ENCODE data around the gene SERGEF. TPM values are rescaled to one million over a fixed set of nuclear protein-coding genes. Genes with fewer than 3 reads are reported as not detected.

The SERGEF gene
- total RNA-seq, 2 donors from 2014 or later = 23.2 to 36.2 TPM

DNA sequence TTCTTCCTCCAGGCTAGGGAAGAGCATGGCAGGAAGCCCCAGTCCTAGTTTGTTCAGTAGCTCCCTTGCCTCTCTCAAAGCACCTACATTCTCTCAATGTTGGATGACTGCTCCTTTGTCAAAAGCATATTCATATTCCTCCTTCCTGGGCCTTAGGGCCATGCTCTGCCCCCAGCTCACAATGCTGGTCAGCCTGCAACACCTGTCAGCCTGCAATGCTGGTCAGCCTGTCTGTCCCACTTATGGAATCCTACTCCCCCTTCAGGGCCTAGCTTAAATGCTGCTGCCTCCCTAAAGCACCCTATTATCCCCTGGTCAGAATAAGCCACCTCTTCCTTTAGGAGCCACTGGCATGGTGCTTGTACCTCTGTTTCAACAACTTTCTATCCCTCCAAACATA is 45.2 kb downstream of the SERGEF start:
- TF ChIP-seq, protein P1, sequence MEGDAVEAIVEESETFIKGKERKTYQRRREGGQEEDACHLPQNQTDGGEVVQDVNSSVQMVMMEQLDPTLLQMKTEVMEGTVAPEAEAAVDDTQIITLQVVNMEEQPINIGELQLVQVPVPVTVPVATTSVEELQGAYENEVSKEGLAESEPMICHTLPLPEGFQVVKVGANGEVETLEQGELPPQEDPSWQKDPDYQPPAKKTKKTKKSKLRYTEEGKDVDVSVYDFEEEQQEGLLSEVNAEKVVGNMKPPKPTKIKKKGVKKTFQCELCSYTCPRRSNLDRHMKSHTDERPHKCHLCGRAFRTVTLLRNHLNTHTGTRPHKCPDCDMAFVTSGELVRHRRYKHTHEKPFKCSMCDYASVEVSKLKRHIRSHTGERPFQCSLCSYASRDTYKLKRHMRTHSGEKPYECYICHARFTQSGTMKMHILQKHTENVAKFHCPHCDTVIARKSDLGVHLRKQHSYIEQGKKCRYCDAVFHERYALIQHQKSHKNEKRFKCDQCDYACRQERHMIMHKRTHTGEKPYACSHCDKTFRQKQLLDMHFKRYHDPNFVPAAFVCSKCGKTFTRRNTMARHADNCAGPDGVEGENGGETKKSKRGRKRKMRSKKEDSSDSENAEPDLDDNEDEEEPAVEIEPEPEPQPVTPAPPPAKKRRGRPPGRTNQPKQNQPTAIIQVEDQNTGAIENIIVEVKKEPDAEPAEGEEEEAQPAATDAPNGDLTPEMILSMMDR (IDR thresholded peaks at IDR 0.05) = no peak
- H3K36me3 ChIP-seq = no peaks in the 10 kb centered on the region
- H3K27me3 ChIP-seq = no peaks in the 10 kb centered on the region
- H3K27ac ChIP-seq = no peak overlapping the region
- no peaks in the 10 kb centered on the region for H3K4me1 ChIP-seq
- no peaks in the 10 kb centered on the region for H3K9me3 ChIP-seq
- H3K4me3 ChIP-seq = no peak overlapping the region
- intact Hi-C loops (cut with DNase I) = no loop called here
- no peak for DNase-seq
- H3K9ac ChIP-seq (ENCODE audit: low read depth in 2 of 2, low read length in 2 of 2) = no peak overlapping the region

DNA sequence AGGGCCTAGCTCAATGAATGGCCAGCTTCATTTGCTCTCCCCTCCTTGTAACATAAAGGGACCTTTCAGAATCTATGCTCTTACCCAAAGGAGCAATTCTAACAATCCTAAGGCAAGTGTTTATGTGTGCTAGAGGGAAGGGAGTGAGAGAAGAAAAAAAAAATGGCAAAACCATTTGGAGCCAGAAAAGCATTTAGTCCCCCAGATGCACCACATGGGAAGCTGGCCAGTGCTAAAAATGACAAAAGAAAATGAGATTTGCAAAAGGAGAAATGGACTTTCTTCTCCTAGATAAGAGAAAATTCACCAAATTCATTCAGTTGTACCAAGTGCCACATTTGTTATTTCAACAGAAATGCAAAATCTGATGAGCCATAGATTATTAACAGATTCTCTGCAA is 52.8 kb downstream of the SERGEF start:
- no peaks in the 10 kb centered on the region for H3K27me3 ChIP-seq
- no peaks in the 10 kb centered on the region for H3K4me1 ChIP-seq
- no peaks in the 10 kb centered on the region for H3K9me3 ChIP-seq
- no peak overlapping the region for H3K9ac ChIP-seq (ENCODE audit: low read depth in 2 of 2, low read length in 2 of 2)
- H3K4me3 ChIP-seq = no peak overlapping the region
- no peak for DNase-seq
- TF ChIP-seq, protein P1 (IDR thresholded peaks at IDR 0.05) = no peak
- intact Hi-C loops (cut with DNase I) = no loop called here
- H3K36me3 ChIP-seq = no peaks in the 10 kb centered on the region
- H3K27ac ChIP-seq = no peak overlapping the region

DNA sequence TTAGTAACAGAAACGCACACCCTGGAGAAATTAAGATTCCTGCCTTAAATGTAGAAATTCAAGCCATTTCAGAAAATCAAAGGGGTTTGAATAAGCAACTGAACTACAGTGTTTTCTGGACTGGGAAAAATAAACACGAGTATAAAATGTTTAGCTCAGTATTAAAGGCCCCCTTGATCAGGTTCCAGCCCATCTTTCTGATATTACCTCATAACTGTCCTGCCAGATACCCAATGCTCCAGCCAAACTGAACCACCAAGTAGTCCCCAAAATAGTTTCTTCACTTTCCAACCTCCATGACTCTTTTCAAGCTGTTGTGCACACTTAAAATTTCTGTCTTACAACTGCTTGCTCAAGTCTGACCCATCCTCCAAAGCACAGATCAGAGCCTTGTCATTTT is 54.4 kb downstream of the SERGEF start:
- intact Hi-C loops (cut with DNase I) = no loop called here
- Histone ChIP-seq H3K9ac (ENCODE audit: low read depth in 2 of 2, low read length in 2 of 2) (no peak overlapping the region), H3K9me3 (no peaks in the 10 kb centered on the region), H3K36me3 (no peaks in the 10 kb centered on the region), H3K27me3 (no peaks in the 10 kb centered on the region), H3K4me3 (no peak overlapping the region), H3K4me1 (no peaks in the 10 kb centered on the region), H3K27ac (no peak overlapping the region)
- DNase-seq = no peak
- TF ChIP-seq, protein P1 (IDR thresholded peaks at IDR 0.05) = no peak

DNA sequence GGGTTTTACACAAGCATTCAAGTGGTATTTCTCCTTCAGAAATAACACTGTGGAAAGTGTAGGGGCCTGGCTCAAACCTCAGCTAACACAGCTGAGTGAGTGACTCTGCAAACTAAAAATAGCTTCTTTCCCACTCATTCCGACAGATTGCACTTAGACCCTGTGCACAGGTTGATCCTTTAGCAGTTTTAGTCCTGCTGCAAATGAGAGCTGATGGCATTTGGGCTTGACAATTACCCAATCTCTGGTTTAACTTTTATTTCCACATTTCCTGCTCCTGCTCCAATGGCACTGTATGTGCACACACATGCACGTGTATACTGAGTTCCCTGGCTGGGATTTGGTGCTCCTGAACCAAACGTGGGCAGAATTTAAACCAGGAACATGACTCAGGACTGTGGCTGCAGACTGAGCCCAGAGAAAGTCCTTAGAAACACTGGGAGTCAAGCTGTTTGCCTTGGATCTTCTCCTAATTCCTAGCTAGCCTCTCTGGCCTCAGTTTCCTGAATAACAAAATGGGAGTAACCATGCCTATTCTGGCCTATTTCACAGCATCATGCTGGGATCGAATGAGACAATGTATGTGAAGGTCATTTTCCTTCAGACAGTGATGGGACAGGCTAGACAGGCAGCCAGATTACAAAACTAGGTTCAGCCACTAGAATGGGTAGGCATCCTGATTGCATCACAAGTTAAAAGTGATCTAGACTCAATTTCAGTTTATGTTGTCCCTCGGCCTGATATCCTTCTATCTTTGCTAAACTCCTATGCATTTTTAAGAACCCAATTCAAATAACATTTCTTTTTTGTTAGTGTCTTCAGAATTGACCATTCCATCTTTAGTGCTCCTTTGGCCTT is 58.2 kb downstream of the SERGEF start:
- Histone ChIP-seq H3K4me3 (no peak overlapping the region), H3K27ac (no peak overlapping the region), H3K9ac (ENCODE audit: low read depth in 2 of 2, low read length in 2 of 2) (no peak overlapping the region), H3K9me3 (no peaks in the 10 kb centered on the region), H3K36me3 (no peaks in the 10 kb centered on the region), H3K4me1 (no peaks in the 10 kb centered on the region), H3K27me3 (no peaks in the 10 kb centered on the region)
- no peak for DNase-seq
- TF ChIP-seq, protein P1 (IDR thresholded peaks at IDR 0.05) = no peak
- intact Hi-C loops (cut with DNase I) = no loop called here

DNA sequence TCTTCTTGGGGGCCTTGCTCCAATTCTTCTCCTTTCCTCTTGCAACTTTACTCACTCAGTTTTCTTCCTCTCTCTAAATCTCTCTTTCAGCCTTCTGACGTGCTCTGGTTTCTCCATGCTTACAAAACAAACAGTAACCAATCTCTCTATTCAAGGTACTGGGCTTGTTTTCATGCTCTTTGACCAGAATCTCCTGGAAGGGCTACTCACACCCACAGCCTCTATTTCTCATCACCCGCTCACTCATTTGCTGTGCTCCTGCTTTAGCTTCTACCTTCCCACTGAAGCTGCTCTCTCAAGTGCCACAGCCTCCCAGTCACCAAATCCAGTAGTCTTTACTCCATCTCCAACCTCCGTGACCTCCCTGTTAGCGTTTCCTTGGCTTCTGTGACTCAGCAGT is 60.4 kb downstream of the SERGEF start:
- intact Hi-C loops (cut with DNase I) = no loop called here
- TF ChIP-seq, protein P1 (IDR thresholded peaks at IDR 0.05) = no peak
- no peak for DNase-seq
- H3K4me1 ChIP-seq = no peaks in the 10 kb centered on the region
- H3K9me3 ChIP-seq = no peaks in the 10 kb centered on the region
- no peaks in the 10 kb centered on the region for H3K27me3 ChIP-seq
- H3K9ac ChIP-seq (ENCODE audit: low read depth in 2 of 2, low read length in 2 of 2) = no peak overlapping the region
- no peaks in the 10 kb centered on the region for H3K36me3 ChIP-seq
- no peak overlapping the region for H3K4me3 ChIP-seq
- H3K27ac ChIP-seq = no peak overlapping the region
